Thyroid gland (tissue), 4 donors: ENCODE measurements around the gene CERS2.

Source experiments
- CTCF ChIP-seq, 6 experiments: fragments of 200-600 bp in 3 of 6; fragments of 450-650 bp in 3 of 6; sonication (generic) in 3 of 6; IDR thresholded peaks; one replicate each; pipeline ENCODE4 v1.5.1; 2016 to 2019; ENCODE audit warnings: antibody characterized with exemption in 6 of 6, mild to moderate bottlenecking in 2 of 6, inconsistent platforms in 1 of 6, moderate library complexity in 1 of 6
- POLR2A ChIP-seq, 2 donors: fragments of 450-650 bp; IDR thresholded peaks; one replicate each; pipeline ENCODE4 v1.6.1; 2017; ENCODE audit warnings: antibody characterized with exemption in 2 of 2, mild to moderate bottlenecking in 2 of 2, moderate library complexity in 1 of 2

GRCh38 chr1:151003180-151003579 lies 28.5 kb upstream of the CERS2 start:
- TF ChIP-seq CTCF (IDR thresholded peaks at IDR 0.05) (no peak), POLR2A (IDR thresholded peaks at IDR 0.05) (no peak)
